ENCODE measurements around the gene ENTPD1.
"Not testable (repeated sequence)": the region's sequence is repeated elsewhere in the genome, so short reads cannot be mapped to it uniquely, and the experiment has no call there.

ENTPD1 gene

GRCh38 chr10:95873139-95873538 is 117.2 kb downstream of the ENTPD1 start:
- DNase-seq = no peak

GRCh38 chr10:95873651-95874050 is 117.7 kb downstream of the ENTPD1 start:
- no peak for DNase-seq

- DNase-seq = not testable (repeated sequence)
Observed at GRCh38 chr10:95874783-95875182, 118.8 kb downstream of the ENTPD1 start.

GRCh38 chr10:95876756-95877155 is 120.8 kb downstream of the ENTPD1 start:
- no peak for DNase-seq

- DNase-seq = no peak
Observed at GRCh38 chr10:95877881-95878280, 121.9 kb downstream of the ENTPD1 start.

GRCh38 chr10:95880704-95881103 is 124.7 kb downstream of the ENTPD1 start:
- DNase-seq = no peak

GRCh38 chr10:95881316-95881715 is 125.4 kb downstream of the ENTPD1 start:
- DNase-seq = no peak

GRCh38 chr10:95889830-95890229 is 133.9 kb downstream of the ENTPD1 start:
- DNase-seq = no peak

GRCh38 chr10:95896071-95896850 is 140.3 kb downstream of the ENTPD1 start:
- DNase-seq = no peak

GRCh38 chr10:95905897-95906580 is 150.1 kb downstream of the ENTPD1 start:
- not testable (repeated sequence) for DNase-seq

GRCh38 chr10:95906677-95907455 is 150.9 kb downstream of the ENTPD1 start:
- peak; percentile 31 for DNase-seq

- DNase-seq = peak; percentile 69
Observed at GRCh38 chr10:95907456-95908253, 151.7 kb downstream of the ENTPD1 start, which contains the start of gene CC2D2B. Gene CC2D2B, plus strand, starts transcription at chr10:95907975. Its CDS starts 3,349 bp downstream, at chr10:95911324.

GRCh38 chr10:95908450-95908849 is 152.5 kb downstream of the ENTPD1 start:
- no peak for DNase-seq

GRCh38 chr10:95909561-95909960 is 153.6 kb downstream of the ENTPD1 start:
- no peak for DNase-seq

GRCh38 chr10:95916039-95916438 is 160.1 kb downstream of the ENTPD1 start:
- not testable (repeated sequence) for DNase-seq

Data from DMS 273 treated with DMSO at 0.1 percent for 48 hours (cell line).